Upper lobe of right lung (tissue), 1 donor: Measurements from ENCODE around the gene EIF1B. TPM values are rescaled to one million over a fixed set of nuclear protein-coding genes. Genes with fewer than 3 reads are reported as not detected.
A peak's percentile ranks its signal among the peaks of the same experiment; 100 is the strongest.

Experiments used
- ATAC-seq: fragments of 200-7000 bp; cut with Tn5 transposase; one replicate; pipeline ENCODE4 v1.9.1; 2020; ENCODE audit warnings: mild to moderate bottlenecking, moderate library complexity
- DNase-seq: peaks from one replicate; pipeline ENCODE4 v3.0.0-alpha.2; 2020
- H3K27ac ChIP-seq: fragments of 200-600 bp; one replicate; pipeline ENCODE4 v1.8.0; 2022
- H3K27me3 ChIP-seq: fragments of 200-600 bp; one replicate; pipeline ENCODE4 v1.8.0; 2022; ENCODE audit warnings: mild to moderate bottlenecking
- H3K36me3 ChIP-seq: fragments of 200-600 bp; one replicate; pipeline ENCODE4 v1.8.0; 2022
- H3K4me1 ChIP-seq: fragments of 200-600 bp; one replicate; pipeline ENCODE4 v1.8.0; 2022
- H3K4me3 ChIP-seq: fragments of 200-600 bp; one replicate; pipeline ENCODE4 v1.8.0; 2022; ENCODE audit warnings: mild to moderate bottlenecking
- H3K9me3 ChIP-seq: fragments of 200-600 bp; one replicate; pipeline ENCODE4 v1.8.0; 2022
- CTCF ChIP-seq: fragments of 200-600 bp; IDR thresholded peaks from one replicate; pipeline ENCODE4 v1.8.0; 2022; ENCODE audit warnings: antibody characterized with exemption
- intact Hi-C: fragments of 100-400 bp; cut with DNase I; formaldehyde crosslinking; loops from one replicate; pipeline ENCODE4 v1.11.0; 2022
- long read RNA-seq: library from polyadenylated mRNA; unstranded; transcript quantifications from one replicate; pipeline ENCODE4 v2.0.0, GENCODE V29; 2021
- total RNA-seq: library from RNA; stranded (reverse); fragmentation: NEBNext Ultra II Directional; extraction: Animal tissue kit (Norgen Biotek cat#: 25700); gene quantifications from one replicate; pipeline ENCODE4 v1.2.1, GENCODE V29; 2021
- donor health status: DM: no; HTN: yes; CAD: no; lungs with severe emphysema.

EIF1B gene
- 54.4 TPM for total RNA-seq
- long read RNA-seq, transcript EIF1B-201 (4 exons, 1,010 nt), result major isoform, 42 of 45 reads
- long read RNA-seq, partial matches to known transcripts, result 1 of 45 reads
- long read RNA-seq, other reads (novel, unspliced or antisense), result 1 of 45 reads

- DNase-seq, result peak; percentile 99
- intact Hi-C loops, result no loop called here
- peak; percentile 91 for TF ChIP-seq CTCF
These were observed at the start of gene EIF1B for GRCh38 chr3:40309418-40309924. Gene EIF1B, plus strand, starts transcription at chr3:40309707. Its CDS starts 235 bp downstream, at chr3:40309942.

DNA sequence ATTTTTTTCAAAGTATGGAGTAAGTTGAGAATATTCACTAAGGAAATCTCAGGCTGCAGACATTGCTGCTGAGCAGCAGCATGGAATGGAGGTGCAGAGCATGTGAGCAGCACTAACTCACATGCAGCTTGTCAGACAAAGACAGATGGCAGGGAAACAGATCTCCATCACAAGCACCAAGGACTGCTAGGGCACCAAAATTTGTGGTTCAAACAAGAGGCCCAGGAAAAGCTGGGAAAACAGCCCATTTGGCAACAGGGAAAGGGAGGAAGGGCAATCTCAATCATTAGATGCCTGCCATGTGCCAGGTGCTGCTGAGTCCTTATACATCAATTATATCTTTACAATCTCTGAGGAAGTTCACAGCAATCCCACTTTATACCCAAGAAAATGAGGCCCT lies 47.2 kb upstream of the EIF1B start:
- ATAC-seq, result no peak
- TF ChIP-seq CTCF, result no peak
- intact Hi-C loops, result no loop called here

More at GRCh38 chr3:40309418-40309924, at the start of gene EIF1B:
- peaks cover 28% of the 10 kb centered on the region for H3K4me1 ChIP-seq
- peak; percentile 98 for ATAC-seq
- no peaks in the 10 kb centered on the region for H3K27me3 ChIP-seq
- H3K9me3 ChIP-seq, result no peaks in the 10 kb centered on the region
- peak within 1 kb of the TSS; percentile 96 for H3K4me3 ChIP-seq
- H3K36me3 ChIP-seq, result peaks cover 32% of the 10 kb centered on the region
- H3K27ac ChIP-seq, result peak within 1 kb of the TSS; percentile 98

DNA sequence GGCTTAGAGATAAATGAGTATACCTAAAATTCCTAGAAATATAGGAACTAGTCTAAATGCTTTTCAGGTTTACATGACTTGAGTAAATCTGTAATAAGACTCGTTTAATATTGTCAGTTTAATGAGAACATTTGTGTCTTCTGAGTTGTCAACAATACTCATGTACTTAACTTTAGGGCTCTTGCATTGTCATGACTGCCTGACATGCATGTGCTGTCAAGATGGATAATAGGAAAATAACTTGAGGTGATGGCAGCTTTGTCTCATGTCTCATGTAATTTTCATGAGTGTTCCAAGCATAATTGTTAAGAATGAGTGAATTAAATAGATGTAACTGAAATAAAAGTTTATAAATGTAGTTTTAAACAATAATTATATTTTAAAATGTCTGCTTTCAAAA lies 45.1 kb upstream of the EIF1B start:
- intact Hi-C loops, result no loop called here
- DNase-seq, result no peak
- H3K36me3 ChIP-seq, result no peaks in the 10 kb centered on the region

More for the DNA sequence above, 47.2 kb upstream of the EIF1B start:
- Histone ChIP-seq H3K27me3 (no peaks in the 10 kb centered on the region), H3K27ac (no peak overlapping the region), H3K4me1 (no peaks in the 10 kb centered on the region), H3K9me3 (no peaks in the 10 kb centered on the region), H3K36me3 (no peaks in the 10 kb centered on the region), H3K4me3 (no peak overlapping the region)
- no peak for DNase-seq

GRCh38 chr3:40265181-40265580 lies 44.3 kb upstream of the EIF1B start:
- no peaks in the 10 kb centered on the region for H3K36me3 ChIP-seq
- no peak overlapping the region for H3K27ac ChIP-seq
- ATAC-seq (no peak), DNase-seq (no peak)
- intact Hi-C loops, result no loop called here
- H3K4me3 ChIP-seq, result no peak overlapping the region
- no peaks in the 10 kb centered on the region for H3K4me1 ChIP-seq
- no peak for TF ChIP-seq CTCF
- H3K9me3 ChIP-seq, result no peaks in the 10 kb centered on the region
- H3K27me3 ChIP-seq, result no peaks in the 10 kb centered on the region

More for the DNA sequence above, 45.1 kb upstream of the EIF1B start:
- ATAC-seq, result no peak
- H3K27ac ChIP-seq, result no peak overlapping the region
- H3K4me3 ChIP-seq, result no peak overlapping the region
- H3K4me1 ChIP-seq, result no peaks in the 10 kb centered on the region
- no peaks in the 10 kb centered on the region for H3K9me3 ChIP-seq
- TF ChIP-seq CTCF, result no peak
- H3K27me3 ChIP-seq, result no peaks in the 10 kb centered on the region

GRCh38 chr3:40267937-40268724 lies 41.4 kb upstream of the EIF1B start:
- TF ChIP-seq CTCF, result no peak
- intact Hi-C loops, result no loop called here
- Histone ChIP-seq H3K27ac (no peak overlapping the region), H3K4me3 (no peak overlapping the region), H3K4me1 (no peaks in the 10 kb centered on the region), H3K27me3 (no peaks in the 10 kb centered on the region), H3K36me3 (no peaks in the 10 kb centered on the region), H3K9me3 (no peaks in the 10 kb centered on the region)
- DNase-seq (no peak), ATAC-seq (no peak)
